NCI-H345 treated with DMSO at 0.1 percent for 48 hours (cell line): Measurements from ENCODE around the gene NEK4.
"Not testable (repeated sequence)": the region's sequence is repeated elsewhere in the genome, so short reads cannot be mapped to it uniquely, and the experiment has no call there.

ENCODE experiments used
- DNase-seq: peaks from one replicate; lab custom pipeline; 2025; ENCODE audit not compliant: unreplicated experiment; lab: John Stamatoyannopoulos, UW

The NEK4 gene

GRCh38 chr3:52779837-52780585 lies 9.3 kb upstream of the NEK4 start:
- no peak for DNase-seq

- DNase-seq, result no peak
Measured at GRCh38 chr3:52779011-52779836, 8.5 kb upstream of the NEK4 start.

GRCh38 chr3:52777959-52778805 lies 7.4 kb upstream of the NEK4 start:
- DNase-seq, result no peak

- no peak for DNase-seq
Measured at GRCh38 chr3:52777127-52777958, 6.6 kb upstream of the NEK4 start, which contains the start of gene ITIH1. TSS of gene ITIH1 (plus strand) at chr3:52777599. CDS start at chr3:52777616, 17 bp downstream.

- DNase-seq, result not testable (repeated sequence)
Measured at GRCh38 chr3:52776486-52776885, 5.7 kb upstream of the NEK4 start.

GRCh38 chr3:52775877-52776276 lies 5.1 kb upstream of the NEK4 start:
- DNase-seq, result no peak

- peak; percentile 32 for DNase-seq
Measured at GRCh38 chr3:52774901-52775864, 4.4 kb upstream of the NEK4 start.

- no peak for DNase-seq
Measured at GRCh38 chr3:52774066-52774713, 3.5 kb upstream of the NEK4 start.

GRCh38 chr3:52773361-52774065 lies 2.8 kb upstream of the NEK4 start:
- DNase-seq, result no peak

- DNase-seq, result no peak
Measured at GRCh38 chr3:52771702-52772101, 962 bp upstream of the NEK4 start.

GRCh38 chr3:52771334-52771681 lies 568 bp upstream of the NEK4 start:
- DNase-seq, result no peak

GRCh38 chr3:52769786-52770455 lies 819 bp downstream of the NEK4 start:
- no peak for DNase-seq

GRCh38 chr3:52763466-52763865 lies 7.3 kb downstream of the NEK4 start:
- DNase-seq, result no peak

GRCh38 chr3:52756141-52756540 lies 14.6 kb downstream of the NEK4 start:
- DNase-seq, result no peak

- DNase-seq, result no peak
Measured at GRCh38 chr3:52754373-52754772, 16.4 kb downstream of the NEK4 start.

GRCh38 chr3:52752045-52752660 lies 18.6 kb downstream of the NEK4 start:
- no peak for DNase-seq

- no peak for DNase-seq
Measured at GRCh38 chr3:52743721-52744120, 27.0 kb downstream of the NEK4 start.
